Measurements from ENCODE around the gene VPS13D.
"Not testable (repeated sequence)": the region's sequence is repeated elsewhere in the genome, so short reads cannot be mapped to it uniquely, and the experiment has no call there.

VPS13D gene

GRCh38 chr1:12452262-12452661 lies 222.4 kb downstream of the VPS13D start:
- H3K27ac Mint-ChIP-seq = no peak overlapping the region
- no peak overlapping the region for H3K4me3 Mint-ChIP-seq
- DNase-seq = no peak
- H3K4me1 Mint-ChIP-seq (ENCODE audit: low read depth) = peaks cover 93% of the 10 kb centered on the region
- H3K36me3 Mint-ChIP-seq (ENCODE audit: low read depth) = peaks cover 46% of the 10 kb centered on the region
- peaks cover 3% of the 10 kb centered on the region for H3K9me3 Mint-ChIP-seq
- H3K27me3 Mint-ChIP-seq = no peaks in the 10 kb centered on the region

GRCh38 chr1:12453400-12454343 lies 223.8 kb downstream of the VPS13D start:
- Mint-ChIP-seq H3K27ac (peak overlapping the region; percentile 76), H3K4me3 (peak overlapping the region; percentile 25), H3K4me1 (ENCODE audit: low read depth) (peaks cover 93% of the 10 kb centered on the region), H3K9me3 (peaks cover 3% of the 10 kb centered on the region), H3K36me3 (ENCODE audit: low read depth) (peaks cover 60% of the 10 kb centered on the region), H3K27me3 (no peaks in the 10 kb centered on the region)
- no peak for DNase-seq

- Mint-ChIP-seq H3K36me3 (ENCODE audit: low read depth) (peaks cover 68% of the 10 kb centered on the region), H3K27me3 (no peaks in the 10 kb centered on the region), H3K27ac (peak overlapping the region; percentile 42), H3K4me3 (no peak overlapping the region), H3K4me1 (ENCODE audit: low read depth) (peaks cover 88% of the 10 kb centered on the region), H3K9me3 (peaks cover 3% of the 10 kb centered on the region)
- DNase-seq = no peak
Observed at GRCh38 chr1:12454406-12455391, 224.9 kb downstream of the VPS13D start.

GRCh38 chr1:12456081-12456480 lies 226.3 kb downstream of the VPS13D start:
- H3K4me3 Mint-ChIP-seq, H3K27ac Mint-ChIP-seq, H3K9me3 Mint-ChIP-seq, DNase-seq, H3K27me3 Mint-ChIP-seq: not testable (repeated sequence)
- Mint-ChIP-seq H3K4me1 (ENCODE audit: low read depth) (peaks cover 76% of the 10 kb centered on the region), H3K36me3 (ENCODE audit: low read depth) (peaks cover 71% of the 10 kb centered on the region)

GRCh38 chr1:12456979-12457378 lies 227.1 kb downstream of the VPS13D start:
- Mint-ChIP-seq H3K27ac (no peak overlapping the region), H3K27me3 (no peaks in the 10 kb centered on the region), H3K4me3 (no peak overlapping the region), H3K36me3 (ENCODE audit: low read depth) (peaks cover 72% of the 10 kb centered on the region), H3K4me1 (ENCODE audit: low read depth) (peaks cover 76% of the 10 kb centered on the region), H3K9me3 (peaks cover 3% of the 10 kb centered on the region)
- DNase-seq = no peak

- H3K9me3 Mint-ChIP-seq = no peaks in the 10 kb centered on the region
- H3K4me3 Mint-ChIP-seq = no peak overlapping the region
- H3K4me1 Mint-ChIP-seq (ENCODE audit: low read depth) = peaks cover 70% of the 10 kb centered on the region
- H3K27ac Mint-ChIP-seq = no peak overlapping the region
- peaks cover 72% of the 10 kb centered on the region for H3K36me3 Mint-ChIP-seq (ENCODE audit: low read depth)
- no peak for DNase-seq
- H3K27me3 Mint-ChIP-seq = no peaks in the 10 kb centered on the region
Observed at GRCh38 chr1:12457771-12458170, 227.9 kb downstream of the VPS13D start.

- H3K27ac Mint-ChIP-seq = no peak overlapping the region
- H3K9me3 Mint-ChIP-seq = no peaks in the 10 kb centered on the region
- no peaks in the 10 kb centered on the region for H3K27me3 Mint-ChIP-seq
- H3K4me3 Mint-ChIP-seq = no peak overlapping the region
- no peak for DNase-seq
- H3K36me3 Mint-ChIP-seq (ENCODE audit: low read depth) = peaks cover 78% of the 10 kb centered on the region
- peaks cover 62% of the 10 kb centered on the region for H3K4me1 Mint-ChIP-seq (ENCODE audit: low read depth)
Observed at GRCh38 chr1:12458571-12458970, 228.7 kb downstream of the VPS13D start.

- H3K4me1 Mint-ChIP-seq (ENCODE audit: low read depth) = peaks cover 48% of the 10 kb centered on the region
- no peaks in the 10 kb centered on the region for H3K9me3 Mint-ChIP-seq
- no peak for DNase-seq
- no peak overlapping the region for H3K27ac Mint-ChIP-seq
- H3K4me3 Mint-ChIP-seq = no peak overlapping the region
- H3K27me3 Mint-ChIP-seq = no peaks in the 10 kb centered on the region
- peaks cover 88% of the 10 kb centered on the region for H3K36me3 Mint-ChIP-seq (ENCODE audit: low read depth)
Observed at GRCh38 chr1:12460121-12460520, 230.3 kb downstream of the VPS13D start.

GRCh38 chr1:12460911-12461621 lies 231.2 kb downstream of the VPS13D start:
- H3K36me3 Mint-ChIP-seq (ENCODE audit: low read depth) = peaks cover 90% of the 10 kb centered on the region
- H3K9me3 Mint-ChIP-seq = no peaks in the 10 kb centered on the region
- no peak overlapping the region for H3K4me3 Mint-ChIP-seq
- H3K27me3 Mint-ChIP-seq = no peaks in the 10 kb centered on the region
- no peak for DNase-seq
- H3K27ac Mint-ChIP-seq = peak overlapping the region; percentile 18
- H3K4me1 Mint-ChIP-seq (ENCODE audit: low read depth) = peaks cover 46% of the 10 kb centered on the region

- H3K4me1 Mint-ChIP-seq (ENCODE audit: low read depth) = peaks cover 44% of the 10 kb centered on the region
- H3K4me3 Mint-ChIP-seq = no peak overlapping the region
- no peak for DNase-seq
- H3K36me3 Mint-ChIP-seq (ENCODE audit: low read depth) = peaks cover 87% of the 10 kb centered on the region
- H3K9me3 Mint-ChIP-seq = no peaks in the 10 kb centered on the region
- no peak overlapping the region for H3K27ac Mint-ChIP-seq
- no peaks in the 10 kb centered on the region for H3K27me3 Mint-ChIP-seq
Observed at GRCh38 chr1:12461754-12462153, 231.9 kb downstream of the VPS13D start.

- H3K9me3 Mint-ChIP-seq = no peaks in the 10 kb centered on the region
- no peak overlapping the region for H3K27ac Mint-ChIP-seq
- H3K36me3 Mint-ChIP-seq (ENCODE audit: low read depth) = peaks cover 85% of the 10 kb centered on the region
- no peak overlapping the region for H3K4me3 Mint-ChIP-seq
- H3K27me3 Mint-ChIP-seq = no peaks in the 10 kb centered on the region
- no peak for DNase-seq
- H3K4me1 Mint-ChIP-seq (ENCODE audit: low read depth) = peaks cover 44% of the 10 kb centered on the region
Observed at GRCh38 chr1:12462586-12462985, 232.8 kb downstream of the VPS13D start.

- Mint-ChIP-seq H3K4me1 (ENCODE audit: low read depth) (peaks cover 42% of the 10 kb centered on the region), H3K27me3 (no peaks in the 10 kb centered on the region), H3K4me3 (no peak overlapping the region), H3K36me3 (ENCODE audit: low read depth) (peaks cover 80% of the 10 kb centered on the region), H3K27ac (no peak overlapping the region), H3K9me3 (no peaks in the 10 kb centered on the region)
- no peak for DNase-seq
Observed at GRCh38 chr1:12464045-12464461, 234.2 kb downstream of the VPS13D start.

- H3K4me1 Mint-ChIP-seq (ENCODE audit: low read depth) = peaks cover 46% of the 10 kb centered on the region
- H3K9me3 Mint-ChIP-seq = no peaks in the 10 kb centered on the region
- H3K27me3 Mint-ChIP-seq = no peaks in the 10 kb centered on the region
- no peak overlapping the region for H3K27ac Mint-ChIP-seq
- DNase-seq = no peak
- peaks cover 75% of the 10 kb centered on the region for H3K36me3 Mint-ChIP-seq (ENCODE audit: low read depth)
- no peak overlapping the region for H3K4me3 Mint-ChIP-seq
Observed at GRCh38 chr1:12464598-12465056, 234.8 kb downstream of the VPS13D start.

- no peaks in the 10 kb centered on the region for H3K9me3 Mint-ChIP-seq
- H3K27ac Mint-ChIP-seq = no peak overlapping the region
- peaks cover 71% of the 10 kb centered on the region for H3K36me3 Mint-ChIP-seq (ENCODE audit: low read depth)
- no peak overlapping the region for H3K4me3 Mint-ChIP-seq
- H3K27me3 Mint-ChIP-seq = no peaks in the 10 kb centered on the region
- peaks cover 51% of the 10 kb centered on the region for H3K4me1 Mint-ChIP-seq (ENCODE audit: low read depth)
- DNase-seq = no peak
Observed at GRCh38 chr1:12465126-12465525, 235.3 kb downstream of the VPS13D start.
